GM21737 (cell line): ENCODE measurements around the gene NFYC.
A peak's percentile ranks its signal among the peaks of the same experiment; 100 is the strongest.

Source experiments
- ATAC-seq: cut with Tn5 transposase; IDR thresholded peaks from one replicate; pipeline ENCODE4 v1.9.1; 2021; ENCODE audit warnings: mild to moderate bottlenecking, moderate library complexity; ENCODE audit not compliant: unreplicated experiment

Gene NFYC

GRCh38 chr1:40794974-40795715 lies 103.6 kb downstream of the NFYC start:
- ATAC-seq, result no peak

- ATAC-seq, result no peak
These were observed 104.5 kb downstream of the NFYC start for GRCh38 chr1:40795811-40796586.

GRCh38 chr1:40796939-40797667 lies 105.6 kb downstream of the NFYC start:
- ATAC-seq, result no peak

DNA sequence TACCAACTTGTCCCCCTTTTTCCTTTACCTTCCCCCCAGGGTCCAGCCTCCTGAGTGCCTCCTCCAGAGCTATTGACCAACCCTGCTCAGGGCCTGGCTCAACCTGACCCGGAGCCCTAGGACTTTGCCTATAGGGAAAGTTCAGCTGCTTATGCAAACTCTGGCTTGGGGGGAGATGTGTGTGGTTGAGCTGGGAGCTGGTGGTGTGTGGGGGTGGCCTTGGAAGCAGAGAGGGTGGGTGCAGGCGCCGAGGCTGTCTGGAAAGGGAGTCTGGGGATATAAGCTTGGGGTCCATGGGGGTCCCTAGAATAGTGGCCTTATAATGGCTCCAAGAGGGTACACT lies 106.1 kb downstream of the NFYC start:
- no peak for ATAC-seq

GRCh38 chr1:40798366-40799281 lies 107.1 kb downstream of the NFYC start:
- ATAC-seq, result no peak

GRCh38 chr1:40799351-40799867 lies 107.9 kb downstream of the NFYC start:
- no peak for ATAC-seq

- no peak for ATAC-seq
These were observed 110.2 kb downstream of the NFYC start for GRCh38 chr1:40801742-40802077.

- peak; percentile 49 for ATAC-seq
These were observed 110.7 kb downstream of the NFYC start for GRCh38 chr1:40802078-40802741.

DNA sequence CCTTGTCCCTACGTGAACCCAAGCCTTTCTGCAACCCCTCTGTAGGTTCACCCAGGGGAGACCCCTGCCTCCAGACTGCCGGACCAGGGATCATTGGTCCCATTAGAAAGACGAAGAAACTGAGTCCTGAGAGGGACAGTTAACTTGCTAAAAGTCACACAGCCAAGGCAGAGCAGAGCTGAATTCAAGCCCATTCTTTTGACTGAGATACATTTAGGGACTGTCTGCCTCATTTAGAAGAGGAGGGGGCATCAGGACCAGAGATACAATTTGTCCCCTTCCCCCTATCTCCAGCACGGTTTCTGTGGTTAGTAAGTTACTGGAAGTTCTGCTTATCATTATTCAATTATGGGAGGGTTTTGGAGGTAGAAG lies 111.2 kb downstream of the NFYC start:
- no peak for ATAC-seq

DNA sequence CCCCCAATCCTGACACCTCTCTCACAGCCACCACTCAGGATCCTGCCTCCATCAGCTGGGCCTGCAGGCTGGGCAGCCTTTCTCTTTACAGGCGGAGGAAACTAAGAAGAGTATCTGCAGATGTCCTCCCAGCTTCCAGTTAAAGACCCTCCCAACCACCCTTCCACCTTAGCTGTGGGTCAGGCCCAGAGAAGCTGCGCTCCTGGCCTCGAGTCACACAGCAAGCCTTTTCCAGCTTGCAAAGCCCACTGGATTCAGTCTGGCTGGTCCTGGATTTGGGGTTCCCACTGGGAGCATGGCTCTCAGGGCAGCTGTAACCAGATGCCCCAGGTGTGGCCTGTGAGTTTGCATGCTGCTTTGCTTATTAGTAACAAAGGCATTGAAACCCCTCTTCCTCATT lies 111.9 kb downstream of the NFYC start:
- no peak for ATAC-seq

GRCh38 chr1:40803902-40804301 lies 112.4 kb downstream of the NFYC start:
- ATAC-seq, result no peak

DNA sequence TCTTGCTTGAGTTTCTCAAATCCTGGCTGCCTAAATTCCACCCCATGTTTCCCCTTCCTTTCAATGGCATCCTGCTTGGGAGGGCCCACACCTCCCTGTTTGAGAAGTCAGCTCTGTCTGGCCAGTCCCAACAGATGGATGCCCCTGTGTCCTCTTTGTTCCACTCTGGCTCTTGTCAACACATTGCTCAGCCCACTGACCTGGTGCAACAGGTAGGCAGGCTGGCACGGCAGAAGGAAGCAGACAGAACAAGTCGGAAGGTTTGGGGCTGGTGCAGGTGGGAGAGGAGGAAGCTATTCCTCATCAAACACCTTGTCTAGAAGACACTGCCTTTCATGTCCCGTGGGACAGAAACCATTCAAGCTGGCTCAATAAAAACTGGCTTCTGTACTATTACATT lies 114.7 kb downstream of the NFYC start:
- no peak for ATAC-seq

DNA sequence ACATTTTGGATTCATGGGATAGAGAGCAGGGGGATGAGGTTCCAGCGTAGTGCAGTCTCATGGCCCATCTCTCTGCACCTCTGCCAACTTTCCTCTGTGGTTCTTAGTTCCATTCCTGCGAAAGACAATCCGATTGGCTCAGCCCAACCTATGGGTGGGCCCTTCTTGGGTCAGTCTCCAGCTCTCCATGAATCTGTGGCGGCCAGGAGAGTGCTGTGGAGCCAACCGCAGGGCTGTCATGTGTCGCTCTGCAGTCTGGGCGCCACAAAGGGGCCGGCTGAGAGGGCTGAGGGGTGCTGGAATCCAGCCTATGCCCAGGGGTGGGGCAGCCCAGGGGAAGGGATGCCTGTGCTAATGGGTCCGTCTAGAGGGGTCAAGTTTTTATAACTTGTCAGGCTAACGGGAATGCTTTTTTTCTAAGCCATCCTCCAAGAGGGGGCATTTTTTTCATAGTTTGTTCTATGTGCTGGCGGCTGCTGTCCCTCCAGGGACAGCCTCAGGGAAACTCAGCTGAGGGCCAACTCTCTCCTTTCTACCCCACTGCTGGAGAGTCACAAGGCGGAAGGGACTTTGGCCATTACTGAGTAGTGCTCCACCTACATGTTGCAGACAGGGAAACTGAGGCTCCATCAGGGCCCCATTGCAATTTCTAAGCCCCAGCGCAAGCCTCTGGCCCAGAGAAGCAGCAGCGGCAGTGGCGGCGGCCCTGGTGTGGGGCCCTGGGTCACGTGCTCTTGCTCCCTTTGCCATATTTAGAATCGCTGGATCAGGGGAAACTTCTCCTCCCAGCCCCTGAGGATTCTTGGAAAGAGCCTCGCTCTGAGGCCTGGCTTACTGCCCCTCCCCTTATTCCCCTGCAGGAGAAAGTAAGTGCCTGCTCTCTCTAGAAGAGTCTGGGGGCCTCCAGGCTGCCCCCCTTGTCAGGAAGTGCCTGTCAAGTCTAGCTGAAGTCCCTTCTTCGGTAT lies 115.5 kb downstream of the NFYC start:
- no peak for ATAC-seq

DNA sequence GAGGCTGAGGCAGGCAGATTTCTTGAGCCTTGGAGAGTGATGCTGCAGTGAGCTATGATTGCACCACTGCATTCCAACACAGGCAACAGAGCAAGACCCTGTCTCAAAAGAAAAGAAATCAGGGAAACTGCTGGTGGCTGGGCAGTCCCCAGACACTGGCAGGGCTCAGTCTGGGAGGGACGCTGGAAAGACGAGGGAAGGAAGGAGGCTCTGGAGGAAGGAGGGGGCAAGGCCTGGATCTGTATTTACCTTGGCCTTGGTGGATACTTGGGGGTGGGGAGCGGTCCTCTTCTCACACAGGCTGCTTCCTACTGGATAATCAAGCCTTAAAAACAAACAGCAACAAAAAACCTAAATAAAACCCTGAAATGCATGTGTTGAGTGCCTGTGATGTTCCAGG lies 116.5 kb downstream of the NFYC start:
- ATAC-seq, result no peak

DNA sequence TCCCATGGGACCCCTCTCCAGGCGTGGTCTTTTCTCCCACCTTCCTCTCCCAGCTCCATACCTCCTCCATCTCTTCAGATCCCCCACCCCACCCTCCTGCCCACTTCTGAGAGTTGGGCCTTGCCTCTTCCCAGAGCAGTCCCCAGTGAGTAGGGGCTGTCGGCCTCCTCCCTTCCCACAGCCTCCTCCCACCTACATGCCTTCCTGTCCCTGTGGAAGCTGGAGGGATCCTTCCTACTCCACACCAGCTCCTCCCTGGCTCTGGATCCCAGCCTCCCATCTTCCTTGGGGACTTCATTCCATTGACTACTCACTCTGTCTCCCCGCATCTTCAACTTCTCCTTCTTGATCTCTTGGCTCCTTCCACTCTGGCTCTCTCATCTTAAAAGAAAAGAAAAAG lies 116.9 kb downstream of the NFYC start:
- no peak for ATAC-seq

DNA sequence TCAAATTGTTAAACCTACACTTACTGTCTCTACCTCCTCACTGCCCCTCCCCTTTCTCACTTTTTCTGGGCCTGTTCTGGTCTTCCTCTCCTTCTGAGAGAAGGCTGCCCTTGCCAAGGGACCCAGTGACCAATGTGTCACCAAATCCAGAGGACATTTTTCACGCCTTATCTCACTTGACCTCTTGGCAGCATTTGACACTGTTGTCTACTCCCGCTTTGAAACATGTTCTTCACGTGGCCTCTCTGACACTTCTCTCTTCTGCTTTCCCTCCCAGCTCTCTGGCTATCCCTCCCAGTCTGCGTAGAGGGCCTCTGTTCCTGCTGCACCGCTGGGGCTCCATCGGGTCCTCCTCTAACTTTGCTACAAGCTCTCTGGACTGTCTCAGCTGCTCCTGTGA lies 117.4 kb downstream of the NFYC start:
- no peak for ATAC-seq

DNA sequence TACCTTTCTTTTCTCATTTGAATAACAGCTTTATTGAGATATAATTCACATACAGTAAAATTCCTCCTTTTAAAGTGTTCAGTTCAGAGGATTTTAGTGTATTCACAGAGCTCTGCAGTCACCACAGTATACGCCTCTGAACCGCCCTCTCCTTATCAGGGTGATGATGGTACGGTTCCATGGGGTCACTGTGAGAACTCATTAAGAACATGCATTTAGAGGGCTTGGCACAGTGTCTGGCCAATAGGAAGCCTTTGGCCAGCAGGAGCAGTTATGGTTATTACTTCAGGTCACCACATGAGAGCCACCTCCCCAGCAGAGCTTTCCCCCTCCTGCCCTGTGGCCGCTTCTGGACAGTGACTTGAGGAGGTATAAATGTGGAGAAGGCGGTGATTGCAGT lies 119.4 kb downstream of the NFYC start:
- no peak for ATAC-seq

- ATAC-seq, result no peak
These were observed 123.9 kb downstream of the NFYC start for GRCh38 chr1:40815420-40815819.

GRCh38 chr1:40817791-40818263 lies 126.3 kb downstream of the NFYC start:
- no peak for ATAC-seq
